Astrocyte (in vitro differentiated cells and primary cell): ENCODE data around the gene CD34. TPM values are rescaled to one million over a fixed set of nuclear protein-coding genes. Genes with fewer than 3 reads are reported as not detected.

Experiments
- DNase-seq: peaks from one replicate; pipeline ENCODE4 v3.0.0-alpha.2; 2010; ENCODE audit warnings: low read depth
- FAIRE-seq: peaks from 2 replicates; lab custom pipeline; 2011; peaks lifted over from hg19 to GRCh38; lab: Jason Lieb, UNC
- H2AFZ ChIP-seq: 2 replicates; pipeline ENCODE4 v1.6.0; 2012; ENCODE audit warnings: low read depth, low read length, inconsistent platforms
- H3K27ac ChIP-seq: 2 replicates; pipeline ENCODE4 v1.5.1; 2011; ENCODE audit warnings: low read depth, low read length, inconsistent platforms
- H3K27me3 ChIP-seq: 2 replicates; pipeline ENCODE4 v1.6.0; 2011; ENCODE audit warnings: low read length, inconsistent platforms; ENCODE audit not compliant: insufficient read depth
- H3K36me3 ChIP-seq: 2 replicates; pipeline ENCODE4 v1.5.1; 2011; ENCODE audit warnings: low read length, inconsistent platforms; ENCODE audit not compliant: insufficient read depth
- H3K4me1 ChIP-seq: 2 replicates; pipeline ENCODE4 v1.5.1; 2011; ENCODE audit warnings: low read length, inconsistent platforms; ENCODE audit not compliant: insufficient read depth
- H3K4me2 ChIP-seq: 2 replicates; pipeline ENCODE4 v1.6.0; 2012; ENCODE audit warnings: low read length, inconsistent platforms
- H3K4me3 ChIP-seq: 2 replicates; pipeline ENCODE4 v1.5.1; 2011; ENCODE audit warnings: low read depth, mild to moderate bottlenecking, low read length, inconsistent platforms; ENCODE audit not compliant: insufficient read depth
- H3K79me2 ChIP-seq: 2 replicates; pipeline ENCODE4 v1.6.0; 2012; ENCODE audit warnings: mild to moderate bottlenecking, low read length, inconsistent platforms; ENCODE audit not compliant: insufficient read depth
- H3K9ac ChIP-seq: 2 replicates; pipeline ENCODE4 v1.6.0; 2012; ENCODE audit warnings: mild to moderate bottlenecking, low read length, inconsistent platforms
- H3K9me3 ChIP-seq: 2 replicates; pipeline ENCODE4 v1.5.1; 2012; ENCODE audit warnings: low read depth, mild to moderate bottlenecking, low read length, inconsistent platforms; ENCODE audit not compliant: insufficient read depth
- H4K20me1 ChIP-seq: 2 replicates; pipeline ENCODE4 v1.6.0; 2012; ENCODE audit warnings: low read length, inconsistent platforms; ENCODE audit not compliant: insufficient read depth
- H3K27ac Mint-ChIP-seq: one replicate; pipeline ENCODE4 v1.8.0; 2021; ENCODE audit warnings: mild to moderate bottlenecking, mixed read lengths; ENCODE audit not compliant: unreplicated experiment
- H3K27me3 Mint-ChIP-seq: one replicate; pipeline ENCODE4 v1.8.0; 2021; ENCODE audit warnings: low read depth, mixed read lengths; ENCODE audit not compliant: unreplicated experiment
- H3K36me3 Mint-ChIP-seq: one replicate; pipeline ENCODE4 v1.8.0; 2021; ENCODE audit warnings: low read depth, mixed read lengths; ENCODE audit not compliant: unreplicated experiment
- H3K4me1 Mint-ChIP-seq: one replicate; pipeline ENCODE4 v1.8.0; 2021; ENCODE audit warnings: low read depth, mixed read lengths; ENCODE audit not compliant: unreplicated experiment
- H3K4me3 Mint-ChIP-seq: one replicate; pipeline ENCODE4 v1.8.0; 2021; ENCODE audit warnings: mild to moderate bottlenecking, moderate library complexity, mixed read lengths; ENCODE audit not compliant: unreplicated experiment
- H3K9me3 Mint-ChIP-seq: one replicate; pipeline ENCODE4 v1.8.0; 2021; ENCODE audit warnings: mild to moderate bottlenecking, mixed read lengths; ENCODE audit not compliant: unreplicated experiment
- CTCF ChIP-seq: IDR thresholded peaks from 2 replicates; pipeline ENCODE4 v1.5.1; 2011; ENCODE audit warnings: low read depth, mild to moderate bottlenecking, inconsistent platforms, low read length, moderate library complexity; ENCODE audit not compliant: insufficient read depth
- EZH2 ChIP-seq: IDR thresholded peaks from 2 replicates; pipeline ENCODE4 v1.6.1; 2012; ENCODE audit warnings: mild to moderate bottlenecking, low read length, inconsistent platforms; ENCODE audit not compliant: insufficient read depth
- total RNA-seq: library from RNA; stranded (reverse); gene quantifications from 2 replicates; pipeline ENCODE4 v1.2.1, GENCODE V29; 2021

Gene CD34
- total RNA-seq, 1 donor from 2014 or later = 0.45 TPM

GRCh38 chr1:207886227-207886626, 24.7 kb downstream of the CD34 start:
- no peaks in the 10 kb centered on the region for H3K27me3 Mint-ChIP-seq
- DNase-seq (no peak), FAIRE-seq (no peak)
- Histone ChIP-seq H3K9me3 (no peaks in the 10 kb centered on the region), H3K9ac (no peak overlapping the region), H4K20me1 (no peaks in the 10 kb centered on the region), H3K4me1 (peaks cover 33% of the 10 kb centered on the region), H3K4me3 (no peak overlapping the region), H3K27ac (no peak overlapping the region), H3K4me2 (no peak overlapping the region), H3K79me2 (no peaks in the 10 kb centered on the region), H2AFZ (no peak overlapping the region), H3K27me3 (no peaks in the 10 kb centered on the region), H3K36me3 (no peaks in the 10 kb centered on the region)
- TF ChIP-seq EZH2 = no peak
- no peak for TF ChIP-seq CTCF
- H3K9me3 Mint-ChIP-seq = no peaks in the 10 kb centered on the region
- H3K4me3 Mint-ChIP-seq = no peak overlapping the region
- H3K27ac Mint-ChIP-seq = no peak overlapping the region
- no peaks in the 10 kb centered on the region for H3K36me3 Mint-ChIP-seq
- H3K4me1 Mint-ChIP-seq = peaks cover 36% of the 10 kb centered on the region

- H3K27ac ChIP-seq = no peak overlapping the region
- H3K4me2 ChIP-seq = no peak overlapping the region
- FAIRE-seq (peak; percentile 54), DNase-seq (peak; percentile 55)
- Mint-ChIP-seq H3K27ac (no peak overlapping the region), H3K4me1 (peaks cover 27% of the 10 kb centered on the region), H3K27me3 (no peaks in the 10 kb centered on the region), H3K9me3 (no peaks in the 10 kb centered on the region), H3K4me3 (no peak overlapping the region), H3K36me3 (no peaks in the 10 kb centered on the region)
- H3K27me3 ChIP-seq = no peaks in the 10 kb centered on the region
- H3K36me3 ChIP-seq = no peaks in the 10 kb centered on the region
- H3K9me3 ChIP-seq = no peaks in the 10 kb centered on the region
- H2AFZ ChIP-seq = peak overlapping the region; percentile 69
- H3K4me1 ChIP-seq = peaks cover 25% of the 10 kb centered on the region
- no peak for TF ChIP-seq EZH2
- peak; percentile 96 for TF ChIP-seq CTCF
- no peak overlapping the region for H3K9ac ChIP-seq
- H3K4me3 ChIP-seq = no peak overlapping the region
- no peaks in the 10 kb centered on the region for H3K79me2 ChIP-seq
- no peaks in the 10 kb centered on the region for H4K20me1 ChIP-seq
Measured at GRCh38 chr1:207885129-207886032, 25.5 kb downstream of the CD34 start.
